HepG2 (cell line): ENCODE results near the gene ZNRD2. TPM values are rescaled to one million over a fixed set of nuclear protein-coding genes. Genes with fewer than 3 reads are reported as not detected.

Experiments used
- ATAC-seq: fragments of 200-7000 bp; cut with Tn5 transposase; 3 replicates; pipeline ENCODE4 v1.9.1; 2020; ENCODE audit warnings: mild to moderate bottlenecking, moderate library complexity
- BruUV-seq: library from RNA; stranded (reverse); fragments of 400-500 nt; replicated peaks from 2 replicates; lab custom pipeline; 2021; lab: Mats Ljungman, UMichigan
- CTCF ChIA-PET: fragments of 300-600 bp; formaldehyde crosslinking; extraction: SDS; loops from one replicate; lab custom pipeline; 2021; ENCODE audit warnings: low total read pairs, inconsistent platforms, low intra/inter-chr PET ratio; lab: Yijun Ruan, JAX
- POLR2A ChIA-PET: fragments of 350-600 bp; sonication (Branson Sonifier 250); formaldehyde crosslinking; loops from one replicate; lab custom pipeline; 2020; ENCODE audit warnings: antibody characterized with exemption, inconsistent platforms; lab: Yijun Ruan, JAX
- DNase-seq: peaks from one replicate; pipeline ENCODE4 v3.0.0-alpha.2; 2015; ENCODE audit warnings: low spot score
- FAIRE-seq: peaks from 3 replicates; lab custom pipeline; 2011; peaks lifted over from hg19 to GRCh38; lab: Jason Lieb, UNC
- H2AFZ ChIP-seq: one replicate; pipeline ENCODE4 v1.6.1; 2011; ENCODE audit warnings: low read length, inconsistent platforms
- H3K27ac ChIP-seq: fragments of 300-600 bp; 3 replicates; pipeline ENCODE4 v1.8.0; 2011; ENCODE audit warnings: mixed run types, mild to moderate bottlenecking, mixed read lengths, low read length, inconsistent platforms; ENCODE audit not compliant: insufficient read depth; ENCODE audit errors: extremely low read length
- H3K27me3 ChIP-seq, 2 experiments: fragments of 200-600 bp in 1 of 2; 2 replicates in 1 of 2; 3 replicates in 1 of 2; pipeline versions ENCODE4 v1.6.0 to v1.8.0; 2011; ENCODE audit warnings: low read length in 2 of 2, mild to moderate bottlenecking in 2 of 2, moderate library complexity in 2 of 2, inconsistent platforms in 1 of 2; ENCODE audit not compliant: insufficient read depth in 2 of 2, control insufficient read depth in 1 of 2
- H3K36me3 ChIP-seq, 2 experiments: fragments of 200-600 bp in 1 of 2; replicated peaks in 1 of 2; 2 replicates in 1 of 2; 3 replicates in 1 of 2; pipeline versions ENCODE4 v1.5.1 to v1.8.0; 2011; ENCODE audit warnings: low read length in 2 of 2, inconsistent platforms in 1 of 2; ENCODE audit not compliant: insufficient read depth in 2 of 2, control insufficient read depth in 1 of 2
- H3K4me1 ChIP-seq: 2 replicates; pipeline ENCODE4 v1.5.1; 2012; ENCODE audit warnings: low read length, inconsistent platforms; ENCODE audit not compliant: insufficient read depth
- H3K4me2 ChIP-seq: 2 replicates; pipeline ENCODE4 v1.6.0; 2011; ENCODE audit warnings: low read depth, low read length, inconsistent platforms
- H3K4me3 ChIP-seq, 3 experiments: fragments of 200-600 bp in 1 of 3; sonication (generic), shearing (Covaris generic) in 1 of 3; replicated peaks in 1 of 3; 2 replicates each; pipeline ENCODE4 v1.5.1; 2011 to 2016; ENCODE audit warnings: low read length in 3 of 3, inconsistent platforms in 2 of 3, low read depth in 2 of 3, mild to moderate bottlenecking in 2 of 3, control low read depth in 1 of 3, mixed read lengths in 1 of 3; ENCODE audit not compliant: insufficient read depth in 1 of 3
- H3K79me2 ChIP-seq: one replicate; pipeline ENCODE4 v1.6.1; 2011; ENCODE audit warnings: low read length, inconsistent platforms; ENCODE audit not compliant: insufficient read depth
- H3K9ac ChIP-seq: 2 replicates; pipeline ENCODE4 v1.6.0; 2011; ENCODE audit warnings: mild to moderate bottlenecking, low read depth, low read length, inconsistent platforms; ENCODE audit not compliant: insufficient read depth
- H3K9me3 ChIP-seq: 2 replicates; pipeline ENCODE4 v1.5.1; 2012; ENCODE audit warnings: mild to moderate bottlenecking, low read length
- H4K20me1 ChIP-seq: 2 replicates; pipeline ENCODE4 v1.6.0; 2011; ENCODE audit warnings: inconsistent platforms, mild to moderate bottlenecking, low read length, moderate library complexity; ENCODE audit not compliant: insufficient read depth
- FOSL2 ChIP-seq: sonication (generic); formaldehyde crosslinking; IDR thresholded peaks from 2 replicates; pipeline ENCODE4 v1.4.0; 2020; ENCODE audit warnings: missing genetic modification reagents
- FOXP4 ChIP-seq: sonication (generic); formaldehyde crosslinking; IDR thresholded peaks from 2 replicates; pipeline ENCODE4 v1.4.0; 2020; ENCODE audit warnings: missing genetic modification reagents
- KAT7 ChIP-seq: IDR thresholded peaks from 2 replicates; pipeline ENCODE4 v1.6.1; 2018; ENCODE audit warnings: borderline replicate concordance, missing compliant biosample characterization
- KDM2A ChIP-seq: sonication (generic); formaldehyde crosslinking; IDR thresholded peaks from 2 replicates; pipeline ENCODE4 v1.4.0; 2020; ENCODE audit warnings: low read depth, missing genetic modification reagents, borderline replicate concordance
- NONO ChIP-seq, 2 experiments: fragments of 450-650 bp in 1 of 2; sonication (generic) in 1 of 2; formaldehyde crosslinking in 1 of 2; IDR thresholded peaks in 1 of 2; conservative IDR thresholded peaks in 1 of 2; 2 replicates each; pipeline versions ENCODE4 v1.6.1 to v1.8.0; 2017 to 2022; ENCODE audit warnings: mild to moderate bottlenecking in 1 of 2, missing genetic modification reagents in 1 of 2, moderate library complexity in 1 of 2
- NR2F6 ChIP-seq, 2 experiments: IDR thresholded peaks; 2 replicates each; pipeline ENCODE4 v1.6.1; 2016; ENCODE audit warnings: antibody characterized with exemption in 1 of 2, mild to moderate bottlenecking in 1 of 2
- PPARG ChIP-seq: conservative IDR thresholded peaks from 2 replicates; pipeline ENCODE4 v1.6.1; 2016; ENCODE audit warnings: missing biosample characterization, missing genetic modification reagents
- SOX5 ChIP-seq: IDR thresholded peaks from 2 replicates; pipeline ENCODE4 v1.6.1; 2016; ENCODE audit warnings: borderline replicate concordance
- ZFP1 ChIP-seq: IDR thresholded peaks from 2 replicates; pipeline ENCODE4 v1.6.1; 2016
- ZNF326 ChIP-seq: sonication (generic); formaldehyde crosslinking; IDR thresholded peaks from 2 replicates; pipeline ENCODE4 v1.4.0; 2020; ENCODE audit warnings: missing genetic modification reagents, borderline replicate concordance
- ZNF350 ChIP-seq: sonication (generic); formaldehyde crosslinking; IDR thresholded peaks from 2 replicates; pipeline ENCODE4 v1.4.0; 2020; ENCODE audit warnings: mild to moderate bottlenecking, low read depth, missing genetic modification reagents, borderline replicate concordance
- WGBS: methylation state at CpG from one replicate; pipeline ENCODE4 v1.1.6; 2017; ENCODE audit warnings: low lambda C conversion rate; 5-methylcytosine and 5-hydroxymethylcytosine counted together
- in situ Hi-C: cut with HindIII; loops from 2 replicates; pipeline ENCODE4 v1.10.0; 2017; ENCODE audit warnings: low pct_unique_long_range_greater_than_20kb; ENCODE audit not compliant: extremely low pct_ligation_motif_present
- intact Hi-C: fragments of 100-400 bp; cut with micrococcal nuclease; formaldehyde crosslinking; loops from one replicate; pipeline ENCODE4 v1.10.0; 2022; ENCODE audit not compliant: unreplicated experiment
- polyA plus RNA-seq, 8 experiments: library from polyadenylated mRNA; depleted of rRNA in 3 of 8; stranded (reverse) in 7 of 8; unstranded in 1 of 8; fragments of >200 nt; fragmentation: Illumina TruSeq in 4 of 8; extraction: Trizol in 4 of 8; gene quantifications; 2 replicates each; pipeline versions ENCODE4 v1.2.1 to v1.2.3, GENCODE V29; 2011 to 2016; ENCODE audit warnings: low read depth in 4 of 8, missing spikeins in 1 of 8, mixed read lengths in 1 of 8; ENCODE audit not compliant: insufficient read depth in 1 of 8
- total RNA-seq, 5 experiments: library from RNA; depleted of rRNA; stranded (reverse); fragments of >200 nt; fragmentation: Illumina TruSeq; extraction: Trizol; gene quantifications; 2 replicates each; pipeline ENCODE4 v1.2.3, GENCODE V29; 2016; ENCODE audit warnings: low read depth in 1 of 5
- TF ChIP-seq, protein P1 (sequence below): fragments of 450-650 bp; IDR thresholded peaks from 2 replicates; pipeline ENCODE4 v1.6.1; 2016

The ZNRD2 gene
- total and polyA plus RNA-seq, 2 of the 13 experiments (the other 11 are each of a cell fraction or from before 2014, with no cell fraction given), result 29.2 to 34.0 TPM

GRCh38 chr11:65559951-65560537, 10.2 kb upstream of the ZNRD2 start (continued):
- TF ChIP-seq FOSL2 (CRISPR knock-in tag) (peak; percentile 89), ZNF350 (CRISPR knock-in tag) (0 out of 2 replicates have a peak, but pooled peaks have one; percentile 34), NR2F6 (IDR thresholded peaks at IDR 0.05) (no peak), NR2F6 (CRISPR knock-in tag; IDR thresholded peaks at IDR 0.05) (0 out of 2 replicates have a peak, but pooled peaks have one; percentile 24), SOX5 (CRISPR knock-in tag) (peak; percentile 21; the same call in 1 of the 2 replicates), KAT7 (CRISPR knock-in tag) (no peak), KDM2A (CRISPR knock-in tag) (peak; percentile 1; the same call in 1 of the 2 replicates), ZFP1 (CRISPR knock-in tag) (no peak)

DNA sequence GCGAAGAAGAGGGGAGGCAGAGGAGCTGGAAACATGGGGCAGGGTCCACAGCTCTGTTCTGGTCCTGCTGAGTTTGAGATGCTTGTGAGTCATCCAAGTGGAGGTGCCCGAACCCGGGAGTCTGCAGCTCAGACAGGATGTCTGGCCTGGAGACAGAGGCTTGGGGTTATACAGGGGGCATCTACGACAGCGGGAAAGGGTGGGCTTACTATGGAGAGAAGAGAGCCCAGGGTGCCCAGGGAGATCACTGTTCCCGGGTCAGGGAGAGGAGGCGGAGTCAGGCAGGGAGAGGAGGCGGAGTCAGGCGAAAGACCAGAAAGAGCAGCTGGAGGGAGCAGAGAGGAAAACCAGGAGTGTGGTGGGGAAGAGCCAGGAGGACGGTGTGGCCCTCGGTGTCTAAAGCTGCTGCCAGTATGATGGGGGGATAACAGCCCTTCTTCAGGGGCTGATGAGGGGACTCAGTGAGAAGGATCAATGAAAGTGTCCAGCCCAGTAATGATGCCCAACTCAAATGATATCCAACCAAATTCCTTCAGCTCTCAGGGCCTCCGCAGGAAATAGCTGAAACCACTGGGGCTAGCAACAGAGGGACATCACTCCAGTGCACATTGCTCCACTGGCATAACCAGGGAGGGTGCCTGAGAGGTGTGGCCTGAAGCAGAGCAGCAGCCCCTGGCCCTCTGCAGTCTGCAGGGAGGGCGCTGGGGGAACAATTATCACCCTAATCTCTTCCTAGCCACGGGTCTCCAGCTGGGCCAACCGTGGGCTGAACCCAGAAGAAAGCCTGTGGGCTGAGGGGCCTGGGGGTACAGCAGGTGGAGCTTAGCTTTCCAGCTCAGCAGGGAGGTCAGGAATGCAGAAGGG, 9.5 kb upstream of the ZNRD2 start:
- no peak for DNase-seq
- Histone ChIP-seq H3K79me2 (peaks cover 8% of the 10 kb centered on the region), H4K20me1 (no peaks in the 10 kb centered on the region), H3K9me3 (no peaks in the 10 kb centered on the region), H3K4me3 (peak overlapping the region in 2 of 3 experiments; percentile 9 to 59; a peak in 1 of 6 replicates), H2AFZ (no peak overlapping the region), H3K4me1 (peaks cover 63% of the 10 kb centered on the region), H3K27me3 (no peaks in the 10 kb centered on the region), H3K27ac (no peak overlapping the region), H3K36me3 (no peaks in the 10 kb centered on the region), H3K9ac (no peak overlapping the region), H3K4me2 (peak overlapping the region; percentile 97)
- WGBS, result 2% methylated on average over 11 of the region's 15 CpGs
- CTCF ChIA-PET, result no interaction called here
- intact Hi-C loops, result loop anchor here (2.0 kb wide), 1 partner anchor 20 kb away; no protein-coding TSS in a partner anchor
- in situ Hi-C loops, result no loop called here
- POLR2A ChIA-PET, result interaction anchor here (0.6 to 3.4 kb wide), 12 partner anchors 9 to 138 kb away, joined by 3 to 34 read pairs (median 7); partner anchors contain the start of genes EHBP1L1, FAM89B, MALAT1 and NEAT1
- no TSS peak for BruUV-seq
- ATAC-seq, result peak; percentile 37
- FAIRE-seq, result no peak
- no peak for TF ChIP-seq FOXP4 (CRISPR knock-in tag)
- no peak for TF ChIP-seq NONO (IDR thresholded peaks at IDR 0.05)
- TF ChIP-seq NONO (CRISPR knock-in tag; conservative IDR thresholded peaks at IDR 0.05), result peak; percentile 63; the same call in 1 of the 2 replicates
- no peak for TF ChIP-seq PPARG (CRISPR knock-in tag)
- 0 out of 2 replicates have a peak, but pooled peaks have one; percentile 28 for TF ChIP-seq ZNF326
- TF ChIP-seq, protein P1, sequence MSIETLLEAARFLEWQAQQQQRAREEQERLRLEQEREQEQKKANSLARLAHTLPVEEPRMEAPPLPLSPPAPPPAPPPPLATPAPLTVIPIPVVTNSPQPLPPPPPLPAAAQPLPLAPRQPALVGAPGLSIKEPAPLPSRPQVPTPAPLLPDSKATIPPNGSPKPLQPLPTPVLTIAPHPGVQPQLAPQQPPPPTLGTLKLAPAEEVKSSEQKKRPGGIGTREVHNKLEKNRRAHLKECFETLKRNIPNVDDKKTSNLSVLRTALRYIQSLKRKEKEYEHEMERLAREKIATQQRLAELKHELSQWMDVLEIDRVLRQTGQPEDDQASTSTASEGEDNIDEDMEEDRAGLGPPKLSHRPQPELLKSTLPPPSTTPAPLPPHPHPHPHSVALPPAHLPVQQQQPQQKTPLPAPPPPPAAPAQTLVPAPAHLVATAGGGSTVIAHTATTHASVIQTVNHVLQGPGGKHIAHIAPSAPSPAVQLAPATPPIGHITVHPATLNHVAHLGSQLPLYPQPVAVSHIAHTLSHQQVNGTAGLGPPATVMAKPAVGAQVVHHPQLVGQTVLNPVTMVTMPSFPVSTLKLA, result no peak
